ENCODE results near the gene TSPAN15. TPM values are rescaled to one million over a fixed set of nuclear protein-coding genes. Genes with fewer than 3 reads are reported as not detected.

Gene TSPAN15
- 10 to 100 TPM; 44.3 to 63.0 TPM for total RNA-seq
- polyA plus RNA-seq = 10 to 100 TPM; 47.0 to 68.4 TPM
- long read RNA-seq, donor 1, transcript TSPAN15-201 (8 exons, 1,698 nt) = major isoform, 18 of 21 reads
- long read RNA-seq, donor 1, partial matches to known transcripts = 0 of 21 reads
- long read RNA-seq, donor 1, other reads (novel, unspliced or antisense) = 0 of 21 reads
- long read RNA-seq, donor 2, transcript TSPAN15-201 (8 exons, 1,698 nt) = major isoform, 5 of 6 reads
- long read RNA-seq, donor 2, partial matches to known transcripts = 0 of 6 reads
- long read RNA-seq, donor 2, other reads (novel, unspliced or antisense) = 0 of 6 reads
- long read RNA-seq, donor 3, transcript TSPAN15-201 (8 exons, 1,698 nt) = major isoform, 13 of 14 reads
- long read RNA-seq, donor 3, partial matches to known transcripts = 0 of 14 reads
- long read RNA-seq, donor 3, other reads (novel, unspliced or antisense) = 0 of 14 reads
- long read RNA-seq, donor 4, partial matches to known transcripts = 0 of 4 reads
- long read RNA-seq, donor 4, other reads (novel, unspliced or antisense) = 0 of 4 reads
- long read RNA-seq, donor 5, transcript TSPAN15-201 (8 exons, 1,698 nt) = major isoform, 15 of 18 reads
- long read RNA-seq, donor 5, partial matches to known transcripts = 0 of 18 reads
- long read RNA-seq, donor 5, other reads (novel, unspliced or antisense) = 0 of 18 reads

- peak; percentile 90 for ATAC-seq (ENCODE audit: insufficient read depth, low FRiP score)
- Histone ChIP-seq H3K4me1 (ENCODE audit: control insufficient read depth in 5 of 5, insufficient read depth in 5 of 5, low read length in 5 of 5) (peaks cover 0 to 18% (median 0%) of the 10 kb centered on the region in 5 donors), H3K9me3 (ENCODE audit: control insufficient read depth in 4 of 4, insufficient read depth in 3 of 4, low read length in 3 of 4) (no peaks in the 10 kb centered on the region), H3K4me3 (peak within 1 kb of the TSS; percentile 79), H3K36me3 (ENCODE audit: control insufficient read depth in 4 of 4, insufficient read depth in 4 of 4, low read length in 4 of 4) (no peaks in the 10 kb centered on the region), H3K27me3 (ENCODE audit: control insufficient read depth in 3 of 3, insufficient read depth in 3 of 3, low read length in 2 of 3) (peaks cover 0 to 12% (median 5%) of the 10 kb centered on the region in 3 donors), H3K27ac (ENCODE audit: low read depth in 1 of 2, low read length in 1 of 2) (peak within 1 kb of the TSS; percentile 17 to 90), H3K9ac (ENCODE audit: insufficient read depth in 1 of 2, low read length in 2 of 2) (no peak within 1 kb of the TSS)
- WGBS, 2 donors = 0 to 1% methylated on average over 35 to 45 of the region's 45 CpGs
- TF ChIP-seq, protein P1, sequence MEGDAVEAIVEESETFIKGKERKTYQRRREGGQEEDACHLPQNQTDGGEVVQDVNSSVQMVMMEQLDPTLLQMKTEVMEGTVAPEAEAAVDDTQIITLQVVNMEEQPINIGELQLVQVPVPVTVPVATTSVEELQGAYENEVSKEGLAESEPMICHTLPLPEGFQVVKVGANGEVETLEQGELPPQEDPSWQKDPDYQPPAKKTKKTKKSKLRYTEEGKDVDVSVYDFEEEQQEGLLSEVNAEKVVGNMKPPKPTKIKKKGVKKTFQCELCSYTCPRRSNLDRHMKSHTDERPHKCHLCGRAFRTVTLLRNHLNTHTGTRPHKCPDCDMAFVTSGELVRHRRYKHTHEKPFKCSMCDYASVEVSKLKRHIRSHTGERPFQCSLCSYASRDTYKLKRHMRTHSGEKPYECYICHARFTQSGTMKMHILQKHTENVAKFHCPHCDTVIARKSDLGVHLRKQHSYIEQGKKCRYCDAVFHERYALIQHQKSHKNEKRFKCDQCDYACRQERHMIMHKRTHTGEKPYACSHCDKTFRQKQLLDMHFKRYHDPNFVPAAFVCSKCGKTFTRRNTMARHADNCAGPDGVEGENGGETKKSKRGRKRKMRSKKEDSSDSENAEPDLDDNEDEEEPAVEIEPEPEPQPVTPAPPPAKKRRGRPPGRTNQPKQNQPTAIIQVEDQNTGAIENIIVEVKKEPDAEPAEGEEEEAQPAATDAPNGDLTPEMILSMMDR (IDR thresholded peaks at IDR 0.05; ENCODE audit: control extremely low read depth, extremely low read depth) = no peak
- peak; percentile 86 to 94 (median 89) for DNase-seq
These were observed at the start of gene TSPAN15 for GRCh38 chr10:69451209-69451783. Gene TSPAN15, plus strand, starts transcription at chr10:69451465. Its CDS starts 130 bp downstream, at chr10:69451595.

DNA sequence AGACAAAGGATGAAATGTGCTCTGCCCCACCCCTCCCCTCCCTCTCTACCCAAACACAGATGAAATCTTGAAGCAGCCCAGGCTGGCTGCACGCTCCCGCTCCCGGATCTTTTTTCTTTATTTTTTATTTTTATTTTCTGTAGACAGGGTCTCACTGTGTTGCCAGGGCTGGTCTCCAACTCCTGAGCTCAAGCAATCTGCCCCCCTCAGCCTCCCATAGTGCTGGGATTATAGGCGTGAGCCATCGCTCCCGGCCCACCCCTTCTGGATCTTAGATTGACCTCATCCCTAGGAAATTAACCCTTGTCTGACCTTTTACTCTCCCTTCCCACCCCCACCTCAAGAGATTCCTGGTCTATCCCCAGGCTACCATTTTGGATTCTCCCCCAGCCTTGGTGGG lies 48.9 kb upstream of the TSPAN15 start:
- peaks cover 0 to 32% (median 6%) of the 10 kb centered on the region in 4 donors for H3K36me3 ChIP-seq (ENCODE audit: control insufficient read depth in 4 of 4, insufficient read depth in 4 of 4, low read length in 4 of 4)
- 76 to 92% methylated on average over 6 of the region's 6 CpGs for WGBS, 2 donors
- no peaks in the 10 kb centered on the region for H3K27me3 ChIP-seq (ENCODE audit: control insufficient read depth in 3 of 3, insufficient read depth in 3 of 3, low read length in 2 of 3)
- H3K9me3 ChIP-seq (ENCODE audit: control insufficient read depth in 4 of 4, insufficient read depth in 3 of 4, low read length in 3 of 4) = no peaks in the 10 kb centered on the region
- TF ChIP-seq, protein P1 (IDR thresholded peaks at IDR 0.05; ENCODE audit: control extremely low read depth, extremely low read depth) = no peak
- H3K4me3 ChIP-seq = no peak overlapping the region
- no peak overlapping the region for H3K27ac ChIP-seq (ENCODE audit: low read depth in 1 of 2, low read length in 1 of 2)
- no peak overlapping the region for H3K9ac ChIP-seq (ENCODE audit: insufficient read depth in 1 of 2, low read length in 2 of 2)
- DNase-seq (no peak), ATAC-seq (ENCODE audit: insufficient read depth, low FRiP score) (no peak)
- peaks cover 0 to 29% (median 16%) of the 10 kb centered on the region in 5 donors for H3K4me1 ChIP-seq (ENCODE audit: control insufficient read depth in 5 of 5, insufficient read depth in 5 of 5, low read length in 5 of 5)

DNA sequence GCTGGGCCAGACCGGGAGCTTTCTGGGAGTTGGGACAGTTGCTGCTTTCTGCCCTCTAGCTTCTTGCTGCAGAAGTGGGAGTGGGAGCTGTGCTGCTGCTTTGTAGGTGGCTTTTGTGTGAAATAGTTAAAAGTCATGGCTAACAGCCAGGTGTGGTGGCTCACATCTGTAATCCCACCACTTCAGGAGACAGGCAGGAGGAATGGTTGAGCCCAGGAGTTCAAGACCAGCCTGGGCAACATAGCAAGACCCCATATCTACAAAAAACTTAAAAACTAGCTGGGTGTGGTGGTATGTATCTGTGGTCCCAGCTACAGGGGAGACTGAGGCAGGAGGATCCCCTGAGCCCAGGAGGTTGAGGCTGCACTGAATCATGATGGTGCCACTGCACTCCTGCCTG lies 48.2 kb upstream of the TSPAN15 start:
- WGBS, 2 donors = 82 to 100% methylated on average over 1 of the region's 1 CpG
- ATAC-seq (ENCODE audit: insufficient read depth, low FRiP score) (no peak), DNase-seq (no peak)
- TF ChIP-seq, protein P1 (IDR thresholded peaks at IDR 0.05; ENCODE audit: control extremely low read depth, extremely low read depth) = no peak
- no peak overlapping the region for H3K4me3 ChIP-seq
- H3K36me3 ChIP-seq (ENCODE audit: control insufficient read depth in 4 of 4, insufficient read depth in 4 of 4, low read length in 4 of 4) = peaks cover 0 to 32% (median 6%) of the 10 kb centered on the region in 4 donors
- no peaks in the 10 kb centered on the region for H3K27me3 ChIP-seq (ENCODE audit: control insufficient read depth in 3 of 3, insufficient read depth in 3 of 3, low read length in 2 of 3)
- H3K4me1 ChIP-seq (ENCODE audit: control insufficient read depth in 5 of 5, insufficient read depth in 5 of 5, low read length in 5 of 5) = peaks cover 0 to 34% (median 19%) of the 10 kb centered on the region in 5 donors
- no peaks in the 10 kb centered on the region for H3K9me3 ChIP-seq (ENCODE audit: control insufficient read depth in 4 of 4, insufficient read depth in 3 of 4, low read length in 3 of 4)
- H3K27ac ChIP-seq (ENCODE audit: low read depth in 1 of 2, low read length in 1 of 2) = no peak overlapping the region
- no peak overlapping the region for H3K9ac ChIP-seq (ENCODE audit: insufficient read depth in 1 of 2, low read length in 2 of 2)
